ENCODE data around the gene DKK3.

The DKK3 gene

DNA sequence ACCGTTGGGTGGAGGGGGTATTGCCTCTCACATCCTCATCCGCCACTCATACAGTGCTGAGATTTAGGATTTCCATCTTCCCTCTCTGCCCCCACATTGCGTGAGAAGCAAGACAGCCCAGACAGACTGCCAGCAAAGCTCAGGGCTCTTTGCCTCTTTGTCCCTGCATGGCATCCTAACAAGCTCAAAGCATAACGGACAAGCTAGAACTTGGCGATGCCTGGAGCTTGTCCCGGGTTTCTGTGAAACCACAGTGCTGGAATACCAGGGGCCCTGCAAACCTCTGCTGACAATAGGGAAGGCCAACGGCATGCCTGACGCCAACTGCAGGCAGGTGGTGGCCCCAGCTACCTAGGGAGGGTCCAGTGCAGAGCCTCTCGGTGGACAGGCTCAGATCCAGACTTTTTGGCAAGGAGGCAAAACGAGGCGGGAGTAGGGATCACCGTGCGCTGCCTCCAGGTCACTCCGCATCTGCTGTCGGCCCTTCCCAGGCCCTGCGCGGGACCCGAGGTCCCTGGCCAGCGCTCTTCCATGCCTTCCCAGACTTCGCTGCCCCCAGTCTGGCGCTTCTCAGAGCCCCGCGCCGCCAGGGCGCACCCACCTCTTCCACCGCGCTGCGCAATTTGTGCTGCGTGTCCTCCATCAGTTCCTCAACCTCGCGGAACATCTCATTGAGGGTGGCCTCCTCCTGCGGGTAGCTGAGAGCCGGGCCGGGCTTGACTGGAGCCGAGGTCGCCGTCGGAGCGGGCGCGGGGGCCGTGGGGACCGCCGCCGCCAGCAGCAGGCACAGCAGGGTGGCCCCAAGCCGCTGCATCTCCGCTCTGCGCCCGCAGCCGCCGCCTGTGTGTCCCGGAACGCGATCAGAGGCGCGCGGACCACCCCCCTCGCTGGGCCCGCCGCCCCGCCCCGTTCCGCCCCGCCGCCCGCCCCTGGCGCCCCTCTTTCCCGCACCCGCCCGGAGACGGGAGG is at the start of gene DKK3:
Gene DKK3 (minus strand): TSS at position 858 of the 969 bp plus-strand sequence. CDS start 44 bp downstream, at position 814.
- TF ChIP-seq, protein P1, sequence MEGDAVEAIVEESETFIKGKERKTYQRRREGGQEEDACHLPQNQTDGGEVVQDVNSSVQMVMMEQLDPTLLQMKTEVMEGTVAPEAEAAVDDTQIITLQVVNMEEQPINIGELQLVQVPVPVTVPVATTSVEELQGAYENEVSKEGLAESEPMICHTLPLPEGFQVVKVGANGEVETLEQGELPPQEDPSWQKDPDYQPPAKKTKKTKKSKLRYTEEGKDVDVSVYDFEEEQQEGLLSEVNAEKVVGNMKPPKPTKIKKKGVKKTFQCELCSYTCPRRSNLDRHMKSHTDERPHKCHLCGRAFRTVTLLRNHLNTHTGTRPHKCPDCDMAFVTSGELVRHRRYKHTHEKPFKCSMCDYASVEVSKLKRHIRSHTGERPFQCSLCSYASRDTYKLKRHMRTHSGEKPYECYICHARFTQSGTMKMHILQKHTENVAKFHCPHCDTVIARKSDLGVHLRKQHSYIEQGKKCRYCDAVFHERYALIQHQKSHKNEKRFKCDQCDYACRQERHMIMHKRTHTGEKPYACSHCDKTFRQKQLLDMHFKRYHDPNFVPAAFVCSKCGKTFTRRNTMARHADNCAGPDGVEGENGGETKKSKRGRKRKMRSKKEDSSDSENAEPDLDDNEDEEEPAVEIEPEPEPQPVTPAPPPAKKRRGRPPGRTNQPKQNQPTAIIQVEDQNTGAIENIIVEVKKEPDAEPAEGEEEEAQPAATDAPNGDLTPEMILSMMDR (IDR thresholded peaks at IDR 0.05; ENCODE audit: low read depth, low read length) = no peak
- DNase-seq (ENCODE audit: low read depth, low spot score) = no peak
- in situ Hi-C loops (cut with HindIII; ENCODE audit: low sequenced_read_pairs) = no loop called here
- H3K4me3 ChIP-seq (ENCODE audit: low read depth, low read length) = peak within 1 kb of the TSS; percentile 87

DNA sequence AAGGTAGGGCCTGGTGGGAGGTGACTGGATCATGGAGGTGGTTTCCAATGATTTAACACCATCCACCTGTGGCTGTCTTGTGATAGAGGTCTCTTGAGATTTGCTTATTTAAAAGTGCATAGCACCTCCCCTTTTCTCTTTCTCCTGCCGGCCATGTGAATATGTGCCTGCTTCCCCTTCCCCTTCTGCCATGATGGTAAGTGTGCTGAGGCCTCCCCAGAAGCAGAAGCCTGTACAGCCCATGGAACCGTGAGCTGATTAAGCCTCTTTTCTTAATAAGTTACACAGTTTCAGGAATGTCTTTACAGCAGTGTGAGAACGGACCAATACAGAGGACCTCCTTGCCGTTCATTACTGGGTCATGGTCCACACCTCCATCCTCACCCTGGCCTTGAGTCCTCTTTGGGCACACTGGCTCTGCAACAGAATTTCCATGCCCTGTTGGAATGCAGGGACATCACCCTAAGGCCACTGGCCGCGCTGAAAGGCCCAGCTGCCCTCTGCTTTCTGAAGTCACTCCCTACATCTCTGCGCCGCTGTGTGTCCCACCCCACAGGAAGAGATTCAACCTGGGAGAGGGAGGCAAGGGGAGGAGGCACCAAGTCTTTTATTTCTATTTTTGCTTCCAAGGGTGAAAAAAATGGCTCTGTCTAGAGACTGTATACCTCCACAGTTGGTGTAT is 49.0 kb upstream of the DKK3 start:
- no peak for DNase-seq (ENCODE audit: low read depth, low spot score)
- TF ChIP-seq, protein P1 (IDR thresholded peaks at IDR 0.05; ENCODE audit: low read depth, low read length) = no peak
- in situ Hi-C loops (cut with HindIII; ENCODE audit: low sequenced_read_pairs) = no loop called here
- H3K4me3 ChIP-seq (ENCODE audit: low read depth, low read length) = no peak overlapping the region

DNA sequence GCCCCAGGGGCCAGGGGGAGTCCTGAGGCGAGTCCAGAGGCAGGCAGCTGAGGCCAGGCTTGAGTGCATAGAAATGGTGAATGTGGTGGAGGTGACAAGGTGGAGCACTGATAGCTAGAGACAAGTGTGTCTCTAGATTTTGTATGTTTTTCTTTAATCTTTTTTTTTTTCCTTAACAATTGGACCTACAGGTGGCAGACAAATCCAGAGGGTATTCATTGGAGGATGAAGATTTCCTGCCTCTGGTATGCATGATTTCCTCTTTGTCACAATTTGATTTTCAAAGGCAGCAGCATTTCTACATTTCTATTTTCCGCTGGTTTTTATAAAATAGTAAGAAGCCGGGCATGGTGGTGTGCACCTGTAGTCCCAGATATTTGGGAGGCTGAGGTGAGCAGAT is 47.7 kb upstream of the DKK3 start:
- in situ Hi-C loops (cut with HindIII; ENCODE audit: low sequenced_read_pairs) = no loop called here
- TF ChIP-seq, protein P1 (IDR thresholded peaks at IDR 0.05; ENCODE audit: low read depth, low read length) = no peak
- no peak overlapping the region for H3K4me3 ChIP-seq (ENCODE audit: low read depth, low read length)
- DNase-seq (ENCODE audit: low read depth, low spot score) = no peak

DNA sequence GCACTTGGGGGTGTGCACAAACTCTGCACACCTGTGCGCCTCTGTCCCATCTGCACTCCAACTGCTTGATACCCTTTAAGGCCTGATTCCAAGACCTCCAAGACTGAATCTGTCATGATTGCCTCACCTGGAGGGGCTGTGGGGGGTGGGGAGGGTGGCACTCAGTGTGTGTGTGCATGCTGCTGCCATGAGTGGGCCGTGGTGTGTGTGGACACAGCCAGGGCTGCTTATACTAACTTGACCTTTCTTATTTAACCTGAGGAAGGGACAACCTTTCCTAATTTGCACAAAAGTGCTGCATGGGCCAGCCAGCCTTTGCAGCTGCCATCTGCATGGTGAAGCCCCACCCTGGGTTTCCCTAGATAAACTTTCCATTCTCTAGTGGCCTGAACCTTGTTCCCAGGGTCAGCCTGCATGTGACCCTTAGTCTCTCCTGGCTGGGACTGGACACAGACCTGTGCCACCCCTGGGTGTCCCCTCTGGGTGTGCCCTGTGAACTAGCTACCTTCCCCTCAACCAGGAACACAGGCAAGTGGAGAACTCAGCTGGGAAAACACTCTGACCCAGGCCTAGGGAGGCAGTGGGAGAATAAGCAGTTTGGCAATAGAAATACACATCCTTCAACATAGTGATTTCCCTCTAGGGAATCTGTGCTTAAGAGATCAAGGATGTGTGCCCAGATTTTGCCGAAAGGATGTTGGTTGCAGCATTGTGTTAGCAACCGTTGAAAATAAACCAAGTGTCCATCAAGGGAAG is 45.4 kb upstream of the DKK3 start:
- no peak overlapping the region for H3K4me3 ChIP-seq (ENCODE audit: low read depth, low read length)
- DNase-seq (ENCODE audit: low read depth, low spot score) = no peak
- TF ChIP-seq, protein P1 (IDR thresholded peaks at IDR 0.05; ENCODE audit: low read depth, low read length) = no peak
- in situ Hi-C loops (cut with HindIII; ENCODE audit: low sequenced_read_pairs) = no loop called here

DNA sequence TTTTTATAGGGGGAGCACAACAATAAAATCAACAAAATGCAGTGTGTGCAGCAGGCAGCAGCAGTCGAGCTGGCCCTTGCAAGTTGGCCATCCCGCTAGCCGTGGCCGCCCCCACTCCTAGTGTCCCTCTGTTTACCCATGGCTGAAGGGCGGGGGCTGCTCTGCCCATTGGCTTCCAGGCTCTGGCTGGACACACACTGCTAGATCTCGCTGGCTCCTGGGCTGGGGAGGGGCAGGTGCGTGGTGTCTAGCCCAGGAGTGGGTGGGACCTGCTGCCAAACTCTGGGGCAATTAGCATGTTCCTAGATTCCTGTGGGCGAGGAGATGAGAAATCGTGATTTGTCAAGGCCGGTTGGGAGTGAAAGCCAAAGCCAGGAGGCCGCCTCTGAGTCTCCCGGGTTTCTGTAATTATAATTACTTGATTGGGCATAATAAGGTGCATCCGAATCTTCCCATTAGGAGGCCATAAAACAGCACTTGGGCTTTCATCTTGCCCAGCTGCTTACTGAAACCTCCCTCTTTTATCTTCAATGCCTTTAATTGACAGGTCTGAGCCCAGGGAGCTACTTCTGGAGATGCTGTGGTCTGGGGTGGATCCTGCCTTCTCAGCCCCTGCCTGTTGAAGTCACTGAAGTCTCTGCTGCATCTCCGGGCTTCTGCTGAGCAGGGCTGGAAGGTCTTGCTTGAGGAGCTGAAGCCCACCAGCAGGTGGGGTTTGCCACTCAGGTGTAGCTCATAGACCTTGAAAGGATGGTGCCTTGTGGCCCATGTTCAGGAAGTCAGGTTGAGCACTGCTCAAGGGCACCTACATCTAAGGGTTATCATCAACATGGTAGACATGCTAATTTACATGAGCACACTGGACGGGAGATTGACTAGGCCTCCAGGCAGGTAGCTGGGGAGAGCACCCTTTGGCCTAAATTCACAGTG is 44.5 kb upstream of the DKK3 start:
- no peak overlapping the region for H3K4me3 ChIP-seq (ENCODE audit: low read depth, low read length)
- no peak for DNase-seq (ENCODE audit: low read depth, low spot score)
- in situ Hi-C loops (cut with HindIII; ENCODE audit: low sequenced_read_pairs) = no loop called here
- TF ChIP-seq, protein P1 (IDR thresholded peaks at IDR 0.05; ENCODE audit: low read depth, low read length) = peak; percentile 23
